A673 (cell line): Measurements from ENCODE around the gene CFAP61. TPM values are rescaled to one million over a fixed set of nuclear protein-coding genes. Genes with fewer than 3 reads are reported as not detected.

ENCODE experiments used
- BruUV-seq: library from RNA; stranded (reverse); fragments of 400-500 nt; replicated peaks from 2 replicates; lab custom pipeline; 2021; lab: Mats Ljungman, UMichigan
- CTCF ChIA-PET: fragments of 300-600 bp; sonication (Branson Sonifier 250); formaldehyde crosslinking; loops from one replicate; lab custom pipeline; 2022; ENCODE audit warnings: antibody characterized with exemption; lab: Charles Lee
- POLR2A ChIA-PET: fragments of 300-600 bp; sonication (Branson Sonifier 250); formaldehyde crosslinking; loops from one replicate; lab custom pipeline; 2022; ENCODE audit warnings: antibody characterized with exemption; ENCODE audit not compliant: low non-redundant PET; lab: Charles Lee
- DNase-seq: peaks from one replicate; pipeline ENCODE4 v3.0.0-alpha.2; 2015; ENCODE audit warnings: low spot score
- H3K27ac ChIP-seq: fragments of 200-600 bp; sonication (generic); 2 replicates; pipeline ENCODE4 v1.5.1; 2016; ENCODE audit warnings: mixed run types, low read depth, mild to moderate bottlenecking, mixed read lengths, antibody characterized with exemption, low read length; ENCODE audit not compliant: poor library complexity, severe bottlenecking
- H3K27me3 ChIP-seq: fragments of 200-600 bp; sonication (generic); replicated peaks from 2 replicates; pipeline ENCODE4 v1.6.1; 2017; ENCODE audit warnings: mixed run types, low read depth, mild to moderate bottlenecking, mixed read lengths, antibody characterized with exemption, low read length; ENCODE audit not compliant: insufficient read depth, poor library complexity
- H3K36me3 ChIP-seq: fragments of 200-600 bp; sonication (generic); 2 replicates; pipeline ENCODE4 v1.6.1; 2016; ENCODE audit warnings: mixed run types, mild to moderate bottlenecking, mixed read lengths, antibody characterized with exemption, low read length; ENCODE audit not compliant: insufficient read depth, poor library complexity, severe bottlenecking
- H3K4me1 ChIP-seq: fragments of 200-600 bp; sonication (generic); 2 replicates; pipeline ENCODE4 v1.6.1; 2017; ENCODE audit warnings: mixed run types, mild to moderate bottlenecking, mixed read lengths, antibody characterized with exemption, low read length; ENCODE audit not compliant: insufficient read depth, poor library complexity, severe bottlenecking
- H3K4me3 ChIP-seq: fragments of 200-600 bp; sonication (generic); 2 replicates; pipeline ENCODE4 v1.5.1; 2016; ENCODE audit warnings: low read depth, mixed run types, mild to moderate bottlenecking, mixed read lengths, low read length; ENCODE audit not compliant: poor library complexity, severe bottlenecking
- H3K9me3 ChIP-seq: fragments of 200-600 bp; sonication (generic); 2 replicates; pipeline ENCODE4 v1.6.1; 2016; ENCODE audit warnings: mixed run types, low read depth, mild to moderate bottlenecking, mixed read lengths, antibody characterized with exemption, low read length; ENCODE audit not compliant: poor library complexity, severe bottlenecking
- CTCF ChIP-seq: fragments of 300-800, 200-600 bp; sonication (generic); conservative IDR thresholded peaks from 2 replicates; pipeline ENCODE4 v1.5.1; 2017; ENCODE audit warnings: low read depth, mild to moderate bottlenecking, antibody characterized with exemption, low read length, moderate library complexity, mixed read lengths
- EZH2 ChIP-seq: fragments of 200-600 bp; sonication (generic); IDR thresholded peaks from 2 replicates; pipeline ENCODE4 v1.6.1; 2017; ENCODE audit warnings: borderline replicate concordance, low read depth, mild to moderate bottlenecking, mixed read lengths, antibody characterized with exemption, low read length; ENCODE audit not compliant: poor library complexity, severe bottlenecking
- intact Hi-C: fragments of 100-400 bp; cut with micrococcal nuclease; formaldehyde crosslinking; loops from one replicate; pipeline ENCODE4 v1.10.0; 2022; ENCODE audit not compliant: unreplicated experiment
- total RNA-seq: library from RNA; stranded (reverse); gene quantifications from 2 replicates; pipeline ENCODE4 v1.2.3, GENCODE V29; 2021

The CFAP61 gene
- total RNA-seq, 1 experiment from 2014 or later: not detected

DNA sequence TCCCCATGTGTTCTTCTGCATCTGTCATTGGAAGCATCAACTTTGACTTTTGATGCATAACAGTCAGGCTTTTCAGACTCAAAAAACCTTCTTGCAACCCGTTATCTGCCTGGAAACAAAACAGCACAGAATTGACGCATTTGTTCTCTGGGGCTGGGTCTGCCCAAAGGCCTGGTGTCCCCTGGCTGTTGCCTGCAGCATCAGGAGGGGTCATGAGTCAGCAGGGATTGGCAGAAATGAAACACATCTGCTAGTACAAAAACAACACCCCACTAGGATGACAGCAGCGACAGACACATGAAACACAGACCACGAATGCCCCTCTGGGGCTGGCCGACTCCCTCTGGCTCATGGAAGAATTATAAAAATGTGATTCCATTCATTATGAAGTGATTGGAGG, 158.0 kb downstream of the CFAP61 start:
- BruUV-seq: no TSS peak
- Histone ChIP-seq H3K4me3 (no peak overlapping the region), H3K27ac (no peak overlapping the region), H3K27me3 (no peaks in the 10 kb centered on the region), H3K9me3 (no peaks in the 10 kb centered on the region), H3K4me1 (no peaks in the 10 kb centered on the region), H3K36me3 (no peaks in the 10 kb centered on the region)
- intact Hi-C loops: no loop called here
- CTCF ChIA-PET: no interaction called here
- DNase-seq: no peak
- TF ChIP-seq CTCF (no peak), EZH2 (no peak)
- POLR2A ChIA-PET: no interaction called here

DNA sequence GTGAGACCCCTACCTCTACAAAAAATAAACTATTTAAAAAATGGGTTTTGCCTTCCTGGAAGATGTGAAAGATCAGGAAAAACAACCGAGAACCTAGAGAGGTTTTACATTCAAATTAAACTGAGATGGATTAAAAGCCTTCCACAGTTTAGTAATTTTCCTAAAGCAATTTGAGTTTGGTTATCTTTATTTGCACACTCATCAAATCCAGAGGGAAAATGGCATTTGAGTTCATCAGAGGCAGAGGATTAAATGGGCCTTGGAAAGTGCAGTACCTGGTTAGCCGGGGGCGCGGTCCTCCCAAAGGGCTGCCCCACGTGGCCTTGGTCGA, 158.6 kb downstream of the CFAP61 start:
- no peak for DNase-seq
- intact Hi-C loops: no loop called here
- Histone ChIP-seq H3K36me3 (no peaks in the 10 kb centered on the region), H3K4me3 (no peak overlapping the region), H3K27ac (no peak overlapping the region), H3K27me3 (no peaks in the 10 kb centered on the region), H3K9me3 (no peaks in the 10 kb centered on the region), H3K4me1 (no peaks in the 10 kb centered on the region)
- ChIA-PET POLR2A (no interaction called here), CTCF (no interaction called here)
- no peak for TF ChIP-seq CTCF
- TF ChIP-seq EZH2: no peak
- no TSS peak for BruUV-seq

- no peak for TF ChIP-seq CTCF
- no peak for TF ChIP-seq EZH2
- Histone ChIP-seq H3K4me3 (no peak overlapping the region), H3K27me3 (no peaks in the 10 kb centered on the region), H3K36me3 (no peaks in the 10 kb centered on the region), H3K27ac (no peak overlapping the region), H3K4me1 (no peaks in the 10 kb centered on the region), H3K9me3 (no peaks in the 10 kb centered on the region)
- DNase-seq: peak; percentile 23
- intact Hi-C loops: no loop called here
- ChIA-PET CTCF (no interaction called here), POLR2A (no interaction called here)
- BruUV-seq: no TSS peak
Observed at GRCh38 chr20:20211274-20211987, 159.1 kb downstream of the CFAP61 start.
